ENCODE results near the gene CRTC1. TPM values are rescaled to one million over a fixed set of nuclear protein-coding genes. Genes with fewer than 3 reads are reported as not detected.

The CRTC1 gene
- total RNA-seq, 1 experiment from 2014 or later: 0.40 TPM

- DNase-seq (ENCODE audit: low read depth): no peak
These were observed 61.7 kb downstream of the CRTC1 start for GRCh38 chr19:18745012-18745735.

GRCh38 chr19:18745931-18746330 lies 62.5 kb downstream of the CRTC1 start:
- no peak for DNase-seq (ENCODE audit: low read depth)

GRCh38 chr19:18746401-18747325 lies 63.2 kb downstream of the CRTC1 start:
- no peak for DNase-seq (ENCODE audit: low read depth)

GRCh38 chr19:18749362-18750231 lies 66.1 kb downstream of the CRTC1 start:
- DNase-seq (ENCODE audit: low read depth): no peak

- DNase-seq (ENCODE audit: low read depth): no peak
These were observed 67.0 kb downstream of the CRTC1 start for GRCh38 chr19:18750295-18750970.

- no peak for DNase-seq (ENCODE audit: low read depth)
These were observed 68.1 kb downstream of the CRTC1 start for GRCh38 chr19:18751571-18751970.

- no peak for DNase-seq (ENCODE audit: low read depth)
These were observed 71.0 kb downstream of the CRTC1 start for GRCh38 chr19:18754501-18754900.

GRCh38 chr19:18756896-18757295 lies 73.4 kb downstream of the CRTC1 start:
- DNase-seq (ENCODE audit: low read depth): peak; percentile 50

- DNase-seq (ENCODE audit: low read depth): no peak
These were observed 76.0 kb downstream of the CRTC1 start for GRCh38 chr19:18759304-18759994.

GRCh38 chr19:18759995-18760426 lies 76.5 kb downstream of the CRTC1 start:
- no peak for DNase-seq (ENCODE audit: low read depth)

GRCh38 chr19:18760440-18761383 lies 77.2 kb downstream of the CRTC1 start:
- no peak for DNase-seq (ENCODE audit: low read depth)

GRCh38 chr19:18761531-18762110 lies 78.1 kb downstream of the CRTC1 start:
- DNase-seq (ENCODE audit: low read depth): no peak

- DNase-seq (ENCODE audit: low read depth): peak; percentile 88
These were observed 78.9 kb downstream of the CRTC1 start for GRCh38 chr19:18762125-18763023.

GRCh38 chr19:18763674-18764590 lies 80.5 kb downstream of the CRTC1 start:
- peak; percentile 93 for DNase-seq (ENCODE audit: low read depth)

GRCh38 chr19:18764591-18765051 lies 81.1 kb downstream of the CRTC1 start:
- peak; percentile 85 for DNase-seq (ENCODE audit: low read depth)

GRCh38 chr19:18765224-18765623 lies 81.7 kb downstream of the CRTC1 start:
- no peak for DNase-seq (ENCODE audit: low read depth)
